D721Med (cell line): Measurements from ENCODE around the gene PDZRN4.

ENCODE experiments used
- DNase-seq: peaks from one replicate; pipeline ENCODE4 v3.0.0; 2011; ENCODE audit warnings: low spot score; ENCODE audit not compliant: insufficient read length
- FAIRE-seq: peaks from 2 replicates; lab custom pipeline; 2011; peaks lifted over from hg19 to GRCh38; lab: Jason Lieb, UNC
- CTCF ChIP-seq: IDR thresholded peaks from 2 replicates; pipeline ENCODE4 v1.5.1; 2012; ENCODE audit warnings: mild to moderate bottlenecking, control low read depth; ENCODE audit not compliant: insufficient read depth; ENCODE audit errors: missing control alignments

Gene PDZRN4

GRCh38 chr12:41213107-41213506 is 25.0 kb downstream of the PDZRN4 start:
- no peak for TF ChIP-seq CTCF
- FAIRE-seq (no peak), DNase-seq (no peak)

- no peak for FAIRE-seq
- DNase-seq, result no peak
- TF ChIP-seq CTCF, result no peak
These were observed 25.5 kb downstream of the PDZRN4 start for GRCh38 chr12:41213648-41214047.

GRCh38 chr12:41217727-41218126 is 29.6 kb downstream of the PDZRN4 start:
- DNase-seq (no peak), FAIRE-seq (no peak)
- TF ChIP-seq CTCF, result no peak

GRCh38 chr12:41220931-41221330 is 32.8 kb downstream of the PDZRN4 start:
- FAIRE-seq (no peak), DNase-seq (no peak)
- no peak for TF ChIP-seq CTCF

- no peak for FAIRE-seq
These were observed 33.4 kb downstream of the PDZRN4 start for GRCh38 chr12:41221491-41221890.

GRCh38 chr12:41223600-41223999 is 35.5 kb downstream of the PDZRN4 start:
- DNase-seq (no peak), FAIRE-seq (no peak)
- TF ChIP-seq CTCF, result no peak

More at GRCh38 chr12:41221491-41221890, 33.4 kb downstream of the PDZRN4 start:
- no peak for TF ChIP-seq CTCF
- no peak for DNase-seq

- TF ChIP-seq CTCF, result no peak
- no peak for DNase-seq
- FAIRE-seq, result no peak
These were observed 35.9 kb downstream of the PDZRN4 start for GRCh38 chr12:41224066-41224465.
